Activated CD4-positive, alpha-beta T cell treated with anti-CD3 and anti-CD28 coated beads, Interleukin-10, Interleukin-2, amounts not matched to agents 100 ng/mL and 50 ng/mL, durations not matched to agents 16 hours and 8 hours (primary cell): ENCODE measurements around the gene ALG1L2.
"Not testable (repeated sequence)": the region's sequence is repeated elsewhere in the genome, so short reads cannot be mapped to it uniquely, and the experiment has no call there.

Source experiments
- DNase-seq: peaks from one replicate; pipeline ENCODE4 v3.0.0-alpha.2; 2020

Gene ALG1L2

GRCh38 chr3:130136337-130136736 is 54.7 kb downstream of the ALG1L2 start:
- not testable (repeated sequence) for DNase-seq

- DNase-seq, result not testable (repeated sequence)
These were observed 56.1 kb downstream of the ALG1L2 start for GRCh38 chr3:130137685-130138084.

- not testable (repeated sequence) for DNase-seq
These were observed 57.4 kb downstream of the ALG1L2 start for GRCh38 chr3:130138992-130139391.

GRCh38 chr3:130140756-130141155 is 59.1 kb downstream of the ALG1L2 start:
- not testable (repeated sequence) for DNase-seq

GRCh38 chr3:130143648-130144327 is 62.2 kb downstream of the ALG1L2 start:
- not testable (repeated sequence) for DNase-seq

GRCh38 chr3:130144328-130144650 is 62.7 kb downstream of the ALG1L2 start:
- not testable (repeated sequence) for DNase-seq

GRCh38 chr3:130145456-130145855 is 63.8 kb downstream of the ALG1L2 start:
- DNase-seq, result not testable (repeated sequence)

GRCh38 chr3:130146465-130146864 is 64.8 kb downstream of the ALG1L2 start:
- not testable (repeated sequence) for DNase-seq
